Epidermal melanocyte (primary cell): ENCODE data around the gene SPAG6.
"Not testable (repeated sequence)": the region's sequence is repeated elsewhere in the genome, so short reads cannot be mapped to it uniquely, and the experiment has no call there.

Experiments
- DNase-seq: peaks from one replicate; pipeline ENCODE4 v3.0.0; 2011; ENCODE audit warnings: low spot score; ENCODE audit not compliant: insufficient read length

SPAG6 gene

DNA sequence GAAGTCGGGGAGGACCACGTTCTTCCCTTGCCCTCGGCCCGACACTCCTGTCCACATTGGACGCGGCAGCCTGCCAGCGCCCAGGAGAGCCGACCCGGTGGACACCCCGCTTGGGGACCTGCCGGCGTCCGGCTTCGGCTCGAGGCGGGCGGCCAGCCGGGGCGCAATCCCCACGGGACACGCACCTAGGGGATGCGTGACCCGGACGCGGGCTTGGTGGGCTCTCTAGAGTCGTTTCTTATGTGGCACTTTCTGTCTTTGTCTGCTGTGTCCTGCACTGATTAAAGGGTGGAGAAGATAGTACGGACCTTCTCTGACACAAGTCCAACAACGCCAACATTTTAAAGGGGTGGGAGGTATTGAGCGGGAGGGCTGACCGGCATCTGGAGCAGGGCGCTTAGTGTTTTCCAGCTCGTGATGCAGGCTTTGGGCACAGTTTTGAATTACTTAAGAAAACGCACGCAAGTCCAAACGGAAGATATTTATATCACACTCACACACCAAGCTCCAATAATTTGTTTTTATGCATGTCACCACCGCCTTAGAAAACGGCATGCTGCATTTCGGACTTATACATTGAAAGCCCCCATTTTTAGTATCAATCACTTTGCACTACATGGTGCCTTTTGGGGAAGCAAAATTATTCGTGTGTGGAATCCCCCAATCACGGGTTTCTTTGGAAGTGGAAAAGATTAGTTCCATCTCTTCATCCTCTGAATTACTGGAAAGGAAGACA is 3.9 kb upstream of the SPAG6 start:
- DNase-seq: no peak

DNA sequence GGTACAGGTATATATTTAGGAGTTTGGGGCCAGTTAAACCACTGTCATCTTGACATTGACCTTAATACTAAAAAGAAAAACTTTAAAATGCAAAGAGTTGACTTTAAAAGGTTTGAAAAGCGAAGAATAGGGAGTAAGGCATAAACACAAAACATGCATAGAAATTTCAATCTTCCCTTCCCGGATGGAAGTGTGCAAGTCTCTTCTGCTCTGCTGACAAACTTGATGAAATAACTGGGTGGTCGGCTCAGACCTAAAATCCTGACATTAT is 3.4 kb upstream of the SPAG6 start:
- DNase-seq: no peak

DNA sequence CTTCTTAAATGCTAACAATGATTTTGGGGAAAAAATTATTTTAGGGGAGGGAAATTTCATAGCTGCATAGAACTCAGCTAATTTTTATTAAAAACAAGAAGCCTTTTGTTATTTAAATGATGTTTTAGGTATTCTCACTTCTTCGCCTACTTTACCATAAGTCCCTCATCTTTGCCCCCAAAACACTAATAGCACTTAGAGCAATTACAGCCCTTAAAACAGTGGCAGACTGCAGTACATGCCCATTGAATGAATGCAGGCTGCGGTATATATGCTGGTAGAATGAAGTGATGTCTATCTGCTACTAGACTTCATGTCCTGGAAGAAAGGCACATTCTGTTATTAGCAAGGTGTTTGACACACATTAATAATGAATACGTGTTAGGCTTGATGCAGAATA is 2.9 kb upstream of the SPAG6 start:
- DNase-seq: no peak

DNA sequence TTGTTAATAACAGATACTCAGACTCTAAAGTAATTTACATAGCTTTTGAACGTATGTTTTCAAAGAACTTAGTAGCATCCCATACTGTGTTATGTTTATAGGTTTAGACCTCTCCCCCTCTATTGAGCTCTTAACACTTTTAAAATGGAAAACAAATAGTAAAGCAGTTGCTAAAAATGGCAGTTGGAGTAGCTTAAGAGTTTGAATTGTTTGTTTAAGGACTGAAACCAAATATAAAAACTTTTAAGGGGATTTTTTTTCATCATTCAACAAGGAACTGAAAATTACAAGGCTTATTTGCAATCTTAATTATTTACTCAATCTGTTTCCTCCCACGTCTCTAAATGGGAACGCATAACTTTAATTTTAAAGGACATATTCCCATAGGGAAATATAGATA is 1.6 kb upstream of the SPAG6 start:
- DNase-seq: no peak

DNA sequence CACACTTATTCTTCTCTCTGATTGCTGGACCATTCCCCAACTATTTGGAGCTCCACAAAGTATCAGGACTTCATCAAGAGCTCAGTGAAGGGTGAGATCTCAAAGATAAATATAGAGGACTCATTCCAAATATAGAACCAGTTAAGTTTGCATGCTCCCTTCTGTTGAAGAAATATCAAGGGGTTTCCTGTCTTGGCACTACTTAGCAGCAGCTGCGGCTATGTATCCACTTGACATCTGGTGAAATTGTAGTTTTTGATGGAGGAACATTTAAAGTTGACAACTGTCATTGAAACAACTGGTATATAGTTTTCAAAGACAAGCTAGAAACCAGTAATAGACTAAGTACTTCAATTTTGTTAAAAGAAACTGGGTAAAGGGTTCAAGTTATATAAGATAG is 1.0 kb upstream of the SPAG6 start:
- DNase-seq: no peak

DNA sequence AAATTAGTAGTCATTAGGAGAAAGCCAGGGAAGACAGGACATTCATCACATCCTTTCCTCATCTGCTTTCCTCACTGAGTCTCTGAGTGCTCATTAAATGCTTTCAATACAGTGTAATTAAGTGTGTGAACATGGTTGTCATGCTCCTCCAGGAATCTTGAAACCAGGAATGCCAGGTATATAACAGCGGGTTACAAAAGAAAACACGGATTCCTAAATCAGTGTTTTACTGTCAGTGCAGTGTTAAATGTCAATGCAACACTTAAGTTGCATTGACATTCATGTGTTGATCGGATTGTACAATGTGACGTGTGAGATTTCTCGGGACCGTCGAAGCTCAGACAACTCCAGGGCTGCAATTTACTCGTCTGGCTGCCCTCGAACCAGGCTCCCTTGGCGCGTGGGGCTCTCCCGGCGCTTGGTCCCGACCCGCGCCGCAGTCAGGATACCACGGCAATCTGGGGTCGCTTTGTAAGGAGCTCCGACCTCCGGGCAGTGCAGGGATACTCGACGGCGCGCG is 455 bp upstream of the SPAG6 start:
- DNase-seq: no peak

DNA sequence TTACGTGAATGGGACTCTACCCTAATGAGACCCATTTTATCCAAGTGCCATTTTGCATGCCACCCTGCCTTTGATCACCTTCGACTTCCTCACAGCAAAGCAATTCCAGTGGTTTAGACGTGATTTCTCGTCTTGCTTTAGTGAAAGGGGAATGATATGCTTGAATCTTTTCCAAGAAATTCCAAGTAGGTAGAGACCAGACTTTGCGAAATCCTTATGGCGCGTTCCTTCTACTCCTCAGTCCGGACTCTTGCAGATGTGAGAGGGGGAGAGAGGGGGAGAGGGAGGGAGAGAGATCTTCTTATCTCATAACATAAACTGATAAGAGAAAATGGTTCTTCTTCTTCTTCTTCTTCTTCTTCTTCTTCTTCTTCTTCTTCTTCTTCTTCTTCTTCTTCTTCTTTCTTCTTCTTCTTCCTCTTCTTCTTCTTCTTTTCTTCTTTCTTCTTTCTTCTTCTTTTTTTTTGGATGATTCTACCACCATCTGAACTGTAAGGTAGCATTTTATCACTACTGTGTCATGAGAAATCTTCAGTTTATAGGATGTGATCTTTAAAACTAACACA is 883 bp downstream of the SPAG6 start:
- no peak for DNase-seq

DNA sequence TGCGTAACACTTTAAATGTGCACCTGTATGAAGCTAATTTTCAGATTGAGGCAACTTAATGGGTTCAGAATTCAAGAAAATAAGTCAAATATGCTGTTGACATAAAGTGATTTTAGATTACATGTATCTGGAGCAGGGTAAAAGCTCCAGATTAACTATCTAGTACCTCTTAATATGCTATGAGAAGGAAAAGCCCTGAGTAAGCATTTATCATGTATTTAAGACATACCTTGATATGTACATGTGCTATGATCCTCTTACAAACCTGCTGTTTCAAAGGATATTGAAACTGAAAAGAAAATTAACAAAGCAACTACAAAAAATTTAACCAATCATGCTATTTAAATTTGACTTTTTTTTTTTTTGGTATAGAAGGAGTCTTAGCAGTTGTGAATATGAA is 4.5 kb downstream of the SPAG6 start:
- no peak for DNase-seq

DNA sequence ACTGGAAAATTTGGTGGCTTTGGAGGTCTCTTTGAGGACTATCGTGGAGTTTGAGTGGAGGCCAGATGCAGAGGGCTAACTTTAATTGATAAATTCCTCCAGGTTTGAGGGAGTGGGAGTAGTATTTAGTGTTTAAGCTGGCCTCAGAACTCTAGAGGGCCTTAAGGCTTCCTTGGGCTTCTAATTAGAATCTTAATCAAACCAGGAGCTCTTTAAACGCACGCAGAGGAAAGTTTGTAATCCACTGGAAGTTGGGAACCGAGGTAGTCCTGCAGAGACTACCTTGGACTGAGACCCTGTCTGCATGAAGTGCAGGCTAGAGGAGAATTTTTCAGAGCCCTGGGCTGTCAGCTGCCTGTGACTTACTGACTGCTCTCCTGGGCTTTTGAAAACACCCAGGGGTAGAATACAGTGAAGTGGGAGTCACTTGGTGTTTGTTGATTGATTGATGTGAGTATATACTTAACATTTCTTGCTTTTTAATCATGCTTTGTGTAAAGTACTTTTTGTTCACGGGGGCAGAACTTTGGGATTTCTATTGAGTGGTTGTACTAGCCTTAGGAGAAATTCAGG is 5.9 kb downstream of the SPAG6 start:
- no peak for DNase-seq

DNA sequence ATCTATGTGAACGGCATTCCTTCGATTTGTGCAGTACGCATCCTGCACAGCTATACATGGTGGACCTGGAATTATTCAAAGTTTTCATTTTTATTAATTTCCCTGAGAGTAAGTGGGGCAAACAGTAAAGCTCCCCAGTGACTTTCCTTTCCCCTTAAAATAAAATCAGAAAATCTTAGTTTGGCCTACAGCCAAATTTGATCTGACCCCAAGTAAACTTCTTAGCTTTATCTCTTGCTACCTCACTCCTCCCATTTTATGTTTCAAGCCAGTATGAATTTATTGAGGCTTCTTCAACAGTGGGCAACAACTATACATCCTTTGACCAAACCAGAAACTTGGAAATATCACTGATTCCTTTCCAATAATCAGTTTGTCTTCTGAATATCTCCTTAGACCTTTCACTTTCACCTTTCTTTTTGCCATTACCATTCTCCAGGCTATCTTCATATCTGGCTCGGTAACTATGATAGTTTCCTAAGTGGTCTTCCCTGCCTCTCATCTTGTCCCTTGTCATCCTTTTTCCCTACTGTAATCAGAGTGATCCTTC is 11.1 kb downstream of the SPAG6 start:
- no peak for DNase-seq

DNA sequence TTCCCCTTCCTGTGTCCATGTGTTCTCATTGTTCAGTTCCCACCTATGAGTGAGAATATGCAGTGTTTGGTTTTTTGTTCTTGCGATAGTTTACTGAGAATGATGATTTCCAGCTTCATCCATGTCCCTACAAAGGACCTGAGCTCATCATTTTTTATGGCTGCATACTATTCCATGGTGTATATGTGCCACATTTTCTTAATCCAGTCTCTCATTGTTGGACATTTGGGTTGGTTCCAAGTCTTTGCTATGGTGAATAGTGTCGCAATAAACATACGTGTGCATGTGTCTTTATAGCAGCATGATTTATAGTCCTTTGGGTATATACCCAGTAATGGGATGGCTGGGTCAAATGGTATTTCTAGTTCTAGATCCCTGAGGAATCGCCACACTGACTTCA is 12.5 kb downstream of the SPAG6 start:
- DNase-seq: not testable (repeated sequence)

DNA sequence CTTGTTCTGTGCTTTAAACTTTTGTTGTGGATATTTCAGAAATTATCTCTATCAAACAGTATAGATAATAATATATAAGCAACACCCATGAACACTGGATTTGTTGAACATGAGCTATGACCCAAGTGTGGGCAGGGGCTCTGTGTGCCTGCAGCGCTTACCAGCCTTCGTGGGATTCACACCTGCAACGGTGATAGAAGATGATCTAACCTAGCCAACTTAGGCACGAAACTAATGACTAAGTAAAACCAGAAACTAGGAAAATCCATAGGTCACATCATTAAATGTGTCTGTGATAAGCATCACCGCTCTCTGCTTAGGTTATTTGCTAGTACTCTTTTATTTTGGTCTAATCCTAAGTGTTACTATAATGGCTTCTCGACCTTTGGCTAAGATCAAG is 18.0 kb downstream of the SPAG6 start:
- no peak for DNase-seq

DNA sequence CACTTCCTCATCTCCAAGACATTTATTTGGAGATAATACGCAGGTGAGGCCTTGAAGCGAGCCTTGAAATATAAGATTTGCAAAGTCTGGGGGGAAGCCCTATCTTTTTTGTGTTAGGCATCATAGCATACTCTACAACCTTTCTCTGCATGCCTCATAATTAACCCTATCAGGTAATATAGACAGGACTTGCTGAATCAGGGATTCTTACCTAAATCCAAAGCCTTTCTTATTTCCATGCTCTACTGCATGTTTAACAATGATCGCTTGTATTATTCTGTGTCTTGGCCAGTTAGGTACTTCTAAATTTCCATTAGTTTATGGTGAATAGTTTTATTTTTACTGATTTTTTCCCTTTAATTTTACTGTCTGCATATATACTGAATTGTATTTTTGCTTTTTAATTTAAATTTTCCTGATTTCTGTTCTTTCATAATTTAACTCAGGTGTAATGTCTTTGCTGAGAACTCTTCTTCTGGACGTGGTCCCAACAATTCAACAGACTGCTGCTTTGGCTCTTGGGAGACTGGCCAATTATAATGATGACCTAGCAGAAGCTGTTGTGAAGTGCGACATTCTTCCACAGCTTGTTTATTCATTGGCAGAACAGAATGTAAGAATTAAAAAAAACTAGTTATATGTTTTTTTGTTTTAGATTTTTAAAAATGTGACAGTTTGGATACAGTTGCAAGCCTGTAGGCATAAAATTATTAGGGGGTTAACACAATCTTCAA is 19.3 kb downstream of the SPAG6 start:
- no peak for DNase-seq

DNA sequence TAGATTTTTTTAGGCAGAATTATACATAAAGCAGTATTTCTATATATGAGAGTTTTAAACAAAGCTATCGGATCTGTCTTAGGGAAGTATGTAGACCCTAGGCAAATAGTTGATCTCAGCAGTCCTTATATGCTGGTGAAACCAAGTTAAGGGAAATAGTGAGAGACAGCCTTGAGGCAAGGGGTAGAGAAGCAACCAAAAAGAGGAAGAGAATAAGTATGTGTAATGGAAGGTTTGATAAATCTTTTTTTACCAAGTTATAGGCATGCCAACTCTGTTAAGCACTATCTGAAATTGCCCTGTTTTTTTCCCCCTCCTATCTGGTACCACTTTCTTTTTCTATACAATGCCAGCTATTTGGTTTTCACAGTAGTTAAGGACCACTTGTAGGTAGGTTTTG is 19.9 kb downstream of the SPAG6 start:
- no peak for DNase-seq

DNA sequence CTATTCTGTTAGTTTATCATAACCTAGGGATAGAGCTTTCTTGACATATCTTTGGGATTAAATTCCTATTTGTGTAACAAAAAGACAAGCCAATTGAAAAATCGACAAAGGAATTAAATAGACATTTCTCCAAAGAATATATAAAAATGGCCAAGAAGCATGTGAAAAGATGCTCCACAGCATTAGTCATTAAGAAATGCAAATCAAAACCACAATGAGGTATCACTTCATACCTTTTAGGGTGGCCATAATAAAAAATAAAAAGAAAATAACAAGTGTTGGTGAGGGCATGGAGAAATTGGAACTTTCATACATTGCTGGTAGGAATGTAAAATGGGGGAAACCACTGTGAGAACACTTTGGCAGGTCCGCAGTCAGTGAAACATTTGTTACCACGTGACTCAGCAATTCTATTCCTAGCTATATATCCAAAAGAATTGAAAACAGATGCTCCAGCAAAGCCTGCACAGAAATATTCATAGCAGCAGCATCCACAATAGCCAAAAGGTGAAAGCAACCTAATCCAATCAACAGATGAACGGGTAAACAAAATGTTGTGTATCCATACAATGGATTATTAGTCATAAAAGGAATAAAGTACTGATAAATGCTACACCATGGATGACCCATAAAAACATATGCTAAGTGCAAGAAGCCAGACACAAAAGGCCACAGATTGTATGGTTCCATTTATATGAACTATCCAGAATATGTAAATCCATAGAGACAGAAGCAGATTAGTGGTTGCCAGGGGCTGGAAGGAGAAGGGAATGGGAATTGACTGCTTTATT is 20.5 kb downstream of the SPAG6 start:
- no peak for DNase-seq

DNA sequence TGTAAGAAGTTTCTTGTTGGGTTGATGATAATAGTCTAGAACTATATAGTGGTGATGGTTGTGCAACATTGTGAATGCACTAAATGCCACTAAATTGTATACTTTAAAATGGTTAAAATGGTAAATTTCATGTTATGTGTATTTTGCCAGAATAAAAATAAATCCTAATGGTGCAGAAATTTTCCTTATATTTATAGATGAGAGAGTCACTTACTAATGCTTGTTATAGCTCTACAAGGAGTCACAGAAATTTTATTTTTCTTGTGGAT is 21.1 kb downstream of the SPAG6 start:
- no peak for DNase-seq

DNA sequence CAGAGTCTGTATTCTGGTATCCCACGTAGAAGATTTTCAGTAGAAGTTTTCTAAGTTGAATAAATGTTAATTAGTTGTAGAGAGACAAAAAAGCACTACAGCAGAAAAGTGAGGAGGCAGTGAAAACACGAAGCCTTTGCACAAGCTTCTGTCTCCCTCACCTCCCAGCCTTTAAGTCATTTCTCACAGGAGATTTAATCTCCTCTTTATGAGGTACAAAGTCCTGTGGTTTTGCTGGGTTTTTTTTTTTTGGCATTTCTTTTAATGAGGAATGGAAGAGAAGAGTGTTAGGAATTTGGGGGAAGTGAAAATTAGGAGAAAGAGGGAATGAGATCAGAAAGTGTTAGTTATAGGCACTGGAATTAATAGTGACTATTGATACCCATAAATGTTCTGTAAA is 21.5 kb downstream of the SPAG6 start:
- no peak for DNase-seq

DNA sequence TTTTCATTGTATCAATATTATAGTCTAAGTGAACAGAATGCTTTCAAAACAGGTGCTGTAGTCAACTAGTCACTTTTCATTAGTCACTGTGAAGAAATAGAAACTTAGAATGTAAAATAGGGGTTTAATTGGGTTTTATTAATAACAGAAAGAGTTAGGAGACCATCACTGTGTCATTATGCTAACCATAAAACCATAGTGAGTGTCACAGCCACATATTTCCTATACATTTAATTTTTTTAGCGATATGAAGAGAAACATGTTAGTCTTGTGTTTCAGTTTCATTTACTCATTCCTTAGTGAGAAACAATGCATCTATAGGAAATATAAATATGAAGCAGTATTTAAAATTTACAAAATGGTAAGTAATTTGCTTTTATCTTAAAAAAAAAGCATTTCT is 22.2 kb downstream of the SPAG6 start:
- no peak for DNase-seq

DNA sequence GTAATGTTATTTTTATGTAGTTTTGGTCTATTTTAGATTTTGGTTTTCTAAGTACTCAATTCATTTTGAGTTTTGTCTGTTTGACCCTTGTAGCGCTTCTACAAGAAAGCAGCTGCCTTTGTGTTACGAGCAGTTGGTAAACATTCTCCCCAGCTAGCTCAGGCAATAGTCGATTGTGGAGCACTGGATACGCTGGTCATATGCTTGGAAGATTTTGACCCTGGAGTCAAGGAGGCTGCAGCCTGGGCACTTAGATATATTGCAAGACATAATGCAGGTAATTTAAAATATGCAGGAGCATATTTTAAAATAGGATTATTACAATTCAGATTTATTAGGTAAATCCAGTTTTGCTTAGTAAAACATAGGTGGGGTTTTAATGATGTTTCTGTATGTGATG is 23.1 kb downstream of the SPAG6 start:
- DNase-seq: no peak

DNA sequence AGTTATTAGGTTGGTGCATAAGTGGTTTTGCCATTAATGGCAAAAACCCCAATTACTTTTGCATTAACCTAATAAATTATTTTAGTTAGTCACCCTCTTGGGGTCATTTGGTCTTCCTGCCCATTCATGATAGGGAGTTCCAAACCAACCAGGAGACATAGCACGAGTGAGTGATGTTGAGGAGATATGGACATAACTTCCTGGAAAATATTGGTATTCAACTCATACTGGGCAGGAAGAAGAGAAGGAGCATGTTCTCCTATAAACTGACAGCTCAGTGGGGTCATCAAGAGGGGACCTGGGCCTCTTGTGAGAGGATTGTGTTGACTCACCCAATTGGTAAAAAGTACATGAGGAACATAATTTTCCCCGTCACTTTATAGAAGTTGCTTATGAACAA is 23.7 kb downstream of the SPAG6 start:
- DNase-seq: no peak

DNA sequence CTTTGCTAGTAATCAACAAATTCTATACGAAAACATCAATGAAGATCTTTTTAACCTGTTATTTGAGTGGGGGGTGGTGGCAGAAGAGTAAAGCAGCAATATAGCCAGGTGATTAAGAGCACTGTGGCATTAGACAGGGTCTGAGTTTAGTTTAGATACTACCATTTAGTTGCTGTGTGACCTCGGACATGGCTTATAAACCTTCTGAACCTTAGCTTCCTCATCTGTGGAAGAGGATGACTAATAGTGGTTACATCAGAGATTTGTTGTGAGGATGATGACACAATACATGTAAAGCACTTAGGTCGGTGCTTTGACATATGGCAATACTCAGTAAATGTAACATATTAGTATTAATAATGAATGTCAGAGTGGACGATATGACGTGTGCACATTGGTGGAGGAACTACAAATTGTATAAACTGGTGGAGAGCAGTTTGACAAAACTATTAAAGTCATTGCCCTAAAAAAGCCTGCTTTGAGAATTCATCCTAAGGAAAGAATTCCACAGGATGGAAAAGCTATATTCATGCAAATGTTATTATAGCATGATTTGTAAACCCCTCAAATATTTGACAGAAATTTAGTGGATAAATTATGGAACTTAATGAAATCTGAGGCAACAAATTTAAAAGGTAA is 24.3 kb downstream of the SPAG6 start:
- no peak for DNase-seq
